MM.1S (cell line): ENCODE measurements around the gene ZNF383.
"Not testable (repeated sequence)": the region's sequence is repeated elsewhere in the genome, so short reads cannot be mapped to it uniquely, and the experiment has no call there.

ENCODE experiments used
- DNase-seq: peaks from one replicate; pipeline ENCODE4 v3.0.0-alpha.2; 2015
- H2AFZ ChIP-seq: fragments of 300-600 bp; sonication (generic); 2 replicates; pipeline ENCODE4 v1.6.0; 2016; ENCODE audit warnings: antibody characterized with exemption, low read length
- H3F3A ChIP-seq: fragments of 300-600 bp; sonication (generic); 2 replicates; pipeline ENCODE4 v1.6.1; 2016; ENCODE audit warnings: mild to moderate bottlenecking, antibody characterized with exemption, low read length, moderate library complexity, mixed read lengths; ENCODE audit not compliant: insufficient read depth
- H3K27ac ChIP-seq: fragments of 300-600 bp; sonication (generic); 2 replicates; pipeline ENCODE4 v1.5.1; 2016; ENCODE audit warnings: mild to moderate bottlenecking, low read length
- H3K27me3 ChIP-seq: fragments of 300-600 bp; sonication (generic); replicated peaks from 2 replicates; pipeline ENCODE4 v1.6.0; 2016; ENCODE audit warnings: low read length; ENCODE audit not compliant: insufficient read depth
- H3K36me3 ChIP-seq: fragments of 300-600 bp; sonication (generic); replicated peaks from 2 replicates; pipeline ENCODE4 v1.6.1; 2016; ENCODE audit warnings: mild to moderate bottlenecking, low read length, mixed read lengths; ENCODE audit not compliant: insufficient read depth
- H3K4me1 ChIP-seq: fragments of 300-600 bp; sonication (generic); 2 replicates; pipeline ENCODE4 v1.6.1; 2016; ENCODE audit warnings: low read length, mixed read lengths
- H3K4me2 ChIP-seq: fragments of 300-600 bp; sonication (generic); 2 replicates; pipeline ENCODE4 v1.6.0; 2016; ENCODE audit warnings: low read depth, low read length
- H3K4me3 ChIP-seq: fragments of 300-600 bp; sonication (generic); 2 replicates; pipeline ENCODE4 v1.5.1; 2016; ENCODE audit warnings: low read length, mixed read lengths
- H3K79me2 ChIP-seq: fragments of 300-600 bp; sonication (generic); 2 replicates; pipeline ENCODE4 v1.6.1; 2016; ENCODE audit warnings: mixed run types, low read length, mixed read lengths
- H3K9ac ChIP-seq: fragments of 300-600 bp; sonication (generic); 2 replicates; pipeline ENCODE4 v1.6.1; 2016; ENCODE audit warnings: low read length, mixed read lengths
- H3K9me2 ChIP-seq: fragments of 300-600 bp; sonication (generic); replicated peaks from 2 replicates; pipeline ENCODE4 v1.6.1; 2016; ENCODE audit warnings: mild to moderate bottlenecking, low read length, mixed read lengths; ENCODE audit not compliant: insufficient read depth
- H3K9me3 ChIP-seq: fragments of 300-600 bp; sonication (generic); replicated peaks from 2 replicates; pipeline ENCODE4 v1.6.1; 2016; ENCODE audit warnings: mild to moderate bottlenecking, low read length, mixed read lengths; ENCODE audit not compliant: insufficient read depth
- H4K20me1 ChIP-seq: fragments of 300-600 bp; sonication (generic); 2 replicates; pipeline ENCODE4 v1.6.1; 2016; ENCODE audit warnings: mild to moderate bottlenecking, low read length, moderate library complexity, mixed read lengths; ENCODE audit not compliant: insufficient read depth

Gene ZNF383

GRCh38 chr19:37267755-37268154 is 49.7 kb downstream of the ZNF383 start:
- not testable (repeated sequence) for H3K36me3 ChIP-seq, DNase-seq, H4K20me1 ChIP-seq, H3F3A ChIP-seq, H3K4me1 ChIP-seq, H3K27me3 ChIP-seq, H3K4me2 ChIP-seq, H3K4me3 ChIP-seq, H3K79me2 ChIP-seq, H3K27ac ChIP-seq, H2AFZ ChIP-seq, H3K9ac ChIP-seq, H3K9me2 ChIP-seq, H3K9me3 ChIP-seq

GRCh38 chr19:37280656-37281055 is 62.6 kb downstream of the ZNF383 start:
- not testable (repeated sequence) for H3K36me3 ChIP-seq, H3F3A ChIP-seq, DNase-seq, H3K4me3 ChIP-seq, H3K4me2 ChIP-seq, H3K4me1 ChIP-seq, H3K9me3 ChIP-seq, H3K27me3 ChIP-seq, H4K20me1 ChIP-seq, H2AFZ ChIP-seq, H3K9me2 ChIP-seq, H3K9ac ChIP-seq, H3K79me2 ChIP-seq, H3K27ac ChIP-seq

GRCh38 chr19:37284020-37284419 is 66.0 kb downstream of the ZNF383 start:
- not testable (repeated sequence) for H3K79me2 ChIP-seq, H3K9me2 ChIP-seq, H3K9ac ChIP-seq, DNase-seq, H2AFZ ChIP-seq, H3K9me3 ChIP-seq, H3K4me2 ChIP-seq, H3K27ac ChIP-seq, H3K4me3 ChIP-seq, H3F3A ChIP-seq, H3K4me1 ChIP-seq, H3K27me3 ChIP-seq, H4K20me1 ChIP-seq, H3K36me3 ChIP-seq

- not testable (repeated sequence) for H3K9ac ChIP-seq, H3K36me3 ChIP-seq, H3K27ac ChIP-seq, H3K4me3 ChIP-seq, H3K79me2 ChIP-seq, H3K9me3 ChIP-seq, H3K27me3 ChIP-seq, H3K4me1 ChIP-seq, H3K9me2 ChIP-seq, DNase-seq, H2AFZ ChIP-seq, H4K20me1 ChIP-seq, H3K4me2 ChIP-seq, H3F3A ChIP-seq
Observed at GRCh38 chr19:37289229-37289628, 71.2 kb downstream of the ZNF383 start.

- DNase-seq, H3K27ac ChIP-seq, H4K20me1 ChIP-seq, H3K4me1 ChIP-seq, H3K9ac ChIP-seq, H3K27me3 ChIP-seq, H3K9me2 ChIP-seq, H3K9me3 ChIP-seq, H3K79me2 ChIP-seq, H2AFZ ChIP-seq, H3K36me3 ChIP-seq, H3K4me3 ChIP-seq, H3K4me2 ChIP-seq, H3F3A ChIP-seq: not testable (repeated sequence)
Observed at GRCh38 chr19:37292998-37293939, 75.3 kb downstream of the ZNF383 start.

GRCh38 chr19:37294246-37294645 is 76.2 kb downstream of the ZNF383 start:
- not testable (repeated sequence) for H3K9ac ChIP-seq, H3K4me2 ChIP-seq, DNase-seq, H3K79me2 ChIP-seq, H3K9me2 ChIP-seq, H3K27me3 ChIP-seq, H3K4me1 ChIP-seq, H4K20me1 ChIP-seq, H3K4me3 ChIP-seq, H2AFZ ChIP-seq, H3F3A ChIP-seq, H3K36me3 ChIP-seq, H3K9me3 ChIP-seq, H3K27ac ChIP-seq
